GM21528 (cell line): ENCODE data around the gene ZDHHC14.
"Not testable (repeated sequence)": the region's sequence is repeated elsewhere in the genome, so short reads cannot be mapped to it uniquely, and the experiment has no call there.

Experiments
- ATAC-seq: cut with Tn5 transposase; IDR thresholded peaks from one replicate; pipeline ENCODE4 v1.9.1; 2021; ENCODE audit warnings: mild to moderate bottlenecking, moderate library complexity; ENCODE audit not compliant: unreplicated experiment, low FRiP score

The ZDHHC14 gene

GRCh38 chr6:157690441-157691210, 309.6 kb downstream of the ZDHHC14 start:
- no peak for ATAC-seq

- not testable (repeated sequence) for ATAC-seq
These were observed 310.6 kb downstream of the ZDHHC14 start for GRCh38 chr6:157691621-157692020.

- no peak for ATAC-seq
These were observed 312.9 kb downstream of the ZDHHC14 start for GRCh38 chr6:157693867-157694266.

GRCh38 chr6:157695301-157696040, 314.5 kb downstream of the ZDHHC14 start:
- ATAC-seq = no peak

GRCh38 chr6:157699777-157700636, 319.0 kb downstream of the ZDHHC14 start:
- no peak for ATAC-seq

- not testable (repeated sequence) for ATAC-seq
These were observed 325.4 kb downstream of the ZDHHC14 start for GRCh38 chr6:157706351-157706750.

GRCh38 chr6:157706883-157707282, 325.9 kb downstream of the ZDHHC14 start:
- no peak for ATAC-seq

- ATAC-seq = no peak
These were observed 326.6 kb downstream of the ZDHHC14 start for GRCh38 chr6:157707576-157707975.

- ATAC-seq = no peak
These were observed 327.2 kb downstream of the ZDHHC14 start for GRCh38 chr6:157708239-157708638.

GRCh38 chr6:157708933-157709332, 327.9 kb downstream of the ZDHHC14 start:
- ATAC-seq = no peak

GRCh38 chr6:157709555-157709954, 328.6 kb downstream of the ZDHHC14 start:
- ATAC-seq = no peak

GRCh38 chr6:157710604-157711003, 329.6 kb downstream of the ZDHHC14 start:
- no peak for ATAC-seq

- no peak for ATAC-seq
These were observed 330.1 kb downstream of the ZDHHC14 start for GRCh38 chr6:157711060-157711459.

- ATAC-seq = no peak
These were observed 331.8 kb downstream of the ZDHHC14 start for GRCh38 chr6:157712585-157713295.

- ATAC-seq = no peak
These were observed 332.6 kb downstream of the ZDHHC14 start for GRCh38 chr6:157713451-157714152.

- ATAC-seq = no peak
These were observed 333.1 kb downstream of the ZDHHC14 start for GRCh38 chr6:157714153-157714490.

GRCh38 chr6:157715728-157716164, 334.8 kb downstream of the ZDHHC14 start:
- no peak for ATAC-seq

- ATAC-seq = no peak
These were observed 335.4 kb downstream of the ZDHHC14 start for GRCh38 chr6:157716251-157716995.

GRCh38 chr6:157717340-157717748, 336.4 kb downstream of the ZDHHC14 start:
- ATAC-seq = no peak
